Smooth muscle cell (in vitro differentiated cells): ENCODE data around the gene OR2A12. TPM values are rescaled to one million over a fixed set of nuclear protein-coding genes. Genes with fewer than 3 reads are reported as not detected.

ENCODE experiments used
- DNase-seq: peaks from one replicate; lab custom pipeline; 2025; ENCODE audit not compliant: unreplicated experiment; lab: John Stamatoyannopoulos, UW
- H2AFZ ChIP-seq: fragments of 200-600 bp; sonication (generic); 2 replicates; pipeline ENCODE4 v1.6.0; 2016; ENCODE audit warnings: antibody characterized with exemption, low read depth, mild to moderate bottlenecking
- H3F3A ChIP-seq: fragments of 200-600 bp; sonication (generic); 2 replicates; pipeline ENCODE4 v1.6.0; 2017; ENCODE audit warnings: antibody characterized with exemption, low read depth
- H3K27ac ChIP-seq: fragments of 200-600 bp; sonication (generic); 2 replicates; pipeline ENCODE4 v1.5.1; 2016; ENCODE audit warnings: low read depth, mild to moderate bottlenecking
- H3K27me3 ChIP-seq: fragments of 200-600 bp; sonication (generic); 2 replicates; pipeline ENCODE4 v1.6.1; 2016; ENCODE audit warnings: low read depth, mild to moderate bottlenecking
- H3K36me3 ChIP-seq: fragments of 200-600 bp; sonication (generic); 2 replicates; pipeline ENCODE4 v1.5.1; 2016; ENCODE audit warnings: low read depth
- H3K4me1 ChIP-seq: fragments of 200-600 bp; sonication (generic); 2 replicates; pipeline ENCODE4 v1.5.1; 2016; ENCODE audit warnings: low read depth
- H3K4me2 ChIP-seq: fragments of 200-600 bp; sonication (generic); 2 replicates; pipeline ENCODE4 v1.6.0; 2016; ENCODE audit warnings: mild to moderate bottlenecking
- H3K4me3 ChIP-seq: fragments of 200-600 bp; sonication (generic); 2 replicates; pipeline ENCODE4 v1.5.1; 2016; ENCODE audit warnings: mild to moderate bottlenecking
- H3K79me2 ChIP-seq: fragments of 200-600 bp; sonication (generic); 2 replicates; pipeline ENCODE4 v1.6.0; 2016; ENCODE audit warnings: low read depth, mild to moderate bottlenecking
- H3K9ac ChIP-seq: fragments of 200-600 bp; sonication (generic); 2 replicates; pipeline ENCODE4 v1.6.0; 2016; ENCODE audit warnings: low read depth
- H3K9me3 ChIP-seq: fragments of 200-600 bp; sonication (generic); replicated peaks from 2 replicates; pipeline ENCODE4 v1.5.1; 2016; ENCODE audit warnings: low read depth
- H4K20me1 ChIP-seq: fragments of 200-600 bp; sonication (generic); 2 replicates; pipeline ENCODE4 v1.6.0; 2016; ENCODE audit warnings: low read depth
- whole genome bisulfite sequencing: methylation state at CpG from one replicate; pipeline ENCODE4 v1.1.7; 2016; ENCODE audit warnings: low lambda C conversion rate; 5-methylcytosine and 5-hydroxymethylcytosine counted together
- polyA plus RNA-seq: library from polyadenylated mRNA; unstranded; fragments of >200 nt; fragmentation: Nextera tagmentation; extraction: Ambion mirVana; gene quantifications from 2 replicates; pipeline ENCODE4 v1.2.1, GENCODE V29; 2016
- total RNA-seq: library from RNA; depleted of rRNA; stranded (reverse); fragments of >200 nt; gene quantifications from 2 replicates; pipeline ENCODE4 v1.2.3, GENCODE V29; 2014
- TF ChIP-seq, protein P1 (sequence below): fragments of 200-600 bp; sonication (generic); IDR thresholded peaks from 2 replicates; pipeline ENCODE4 v1.5.1; 2017; ENCODE audit warnings: borderline replicate concordance, mild to moderate bottlenecking, antibody characterized with exemption; ENCODE audit not compliant: insufficient read depth, poor library complexity, severe bottlenecking

Gene OR2A12
- total and polyA plus RNA-seq, 2 experiments from 2014 or later, result not detected

DNA sequence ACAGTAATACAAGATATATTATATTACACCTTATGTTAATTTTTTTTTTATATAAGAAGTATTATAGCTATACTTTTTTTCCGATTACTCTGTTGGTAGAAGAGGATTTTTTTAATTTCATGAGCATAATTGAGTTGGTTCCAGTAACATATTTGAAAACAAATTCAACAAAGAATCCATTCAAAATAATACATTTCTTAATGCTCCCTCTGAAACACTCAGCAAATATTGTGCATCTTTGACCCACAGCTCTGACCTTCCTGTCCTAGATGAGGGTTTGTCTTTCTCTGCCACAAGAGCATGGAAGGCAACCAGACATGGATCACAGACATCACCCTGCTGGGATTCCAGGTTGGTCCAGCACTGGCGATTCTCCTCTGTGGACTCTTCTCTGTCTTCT, 23.2 kb downstream of the OR2A12 start, which contains the start of gene OR2A2:
Gene OR2A2 (plus strand): TSS at position 301 of the 400 bp plus-strand sequence. CDS start 0 bp downstream, at position 301.
- H3K36me3 ChIP-seq, result no peaks in the 10 kb centered on the region
- WGBS, result 92% methylated on average over 2 of the region's 2 CpGs
- H4K20me1 ChIP-seq, result no peaks in the 10 kb centered on the region
- no peaks in the 10 kb centered on the region for H3K79me2 ChIP-seq
- H3K4me3 ChIP-seq, result no peak within 1 kb of the TSS
- no peaks in the 10 kb centered on the region for H3F3A ChIP-seq
- H3K4me2 ChIP-seq, result no peak within 1 kb of the TSS
- peaks cover 5% of the 10 kb centered on the region for H3K27me3 ChIP-seq
- H3K9ac ChIP-seq, result no peak within 1 kb of the TSS
- no peak within 1 kb of the TSS for H2AFZ ChIP-seq
- H3K27ac ChIP-seq, result no peak within 1 kb of the TSS
- TF ChIP-seq, protein P1, sequence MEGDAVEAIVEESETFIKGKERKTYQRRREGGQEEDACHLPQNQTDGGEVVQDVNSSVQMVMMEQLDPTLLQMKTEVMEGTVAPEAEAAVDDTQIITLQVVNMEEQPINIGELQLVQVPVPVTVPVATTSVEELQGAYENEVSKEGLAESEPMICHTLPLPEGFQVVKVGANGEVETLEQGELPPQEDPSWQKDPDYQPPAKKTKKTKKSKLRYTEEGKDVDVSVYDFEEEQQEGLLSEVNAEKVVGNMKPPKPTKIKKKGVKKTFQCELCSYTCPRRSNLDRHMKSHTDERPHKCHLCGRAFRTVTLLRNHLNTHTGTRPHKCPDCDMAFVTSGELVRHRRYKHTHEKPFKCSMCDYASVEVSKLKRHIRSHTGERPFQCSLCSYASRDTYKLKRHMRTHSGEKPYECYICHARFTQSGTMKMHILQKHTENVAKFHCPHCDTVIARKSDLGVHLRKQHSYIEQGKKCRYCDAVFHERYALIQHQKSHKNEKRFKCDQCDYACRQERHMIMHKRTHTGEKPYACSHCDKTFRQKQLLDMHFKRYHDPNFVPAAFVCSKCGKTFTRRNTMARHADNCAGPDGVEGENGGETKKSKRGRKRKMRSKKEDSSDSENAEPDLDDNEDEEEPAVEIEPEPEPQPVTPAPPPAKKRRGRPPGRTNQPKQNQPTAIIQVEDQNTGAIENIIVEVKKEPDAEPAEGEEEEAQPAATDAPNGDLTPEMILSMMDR, result no peak
- no peak for DNase-seq
- H3K4me1 ChIP-seq, result no peaks in the 10 kb centered on the region
- H3K9me3 ChIP-seq, result no peaks in the 10 kb centered on the region

DNA sequence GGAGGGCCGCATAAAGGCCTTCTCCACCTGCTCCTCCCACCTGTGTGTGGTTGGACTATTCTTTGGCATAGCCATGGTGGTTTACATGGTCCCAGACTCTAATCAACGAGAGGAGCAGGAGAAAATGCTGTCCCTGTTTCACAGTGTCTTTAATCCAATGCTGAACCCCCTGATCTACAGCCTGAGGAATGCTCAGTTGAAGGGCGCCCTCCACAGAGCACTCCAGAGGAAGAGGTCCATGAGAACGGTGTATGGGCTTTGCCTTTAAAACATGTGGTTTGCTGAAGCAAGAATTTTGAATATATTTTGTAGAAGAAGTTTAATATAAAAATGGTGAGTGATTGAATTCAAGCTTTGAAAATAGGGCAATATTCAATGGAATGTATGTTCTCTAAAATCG, 24.2 kb downstream of the OR2A12 start:
- TF ChIP-seq, protein P1, result no peak
- DNase-seq, result no peak
- Histone ChIP-seq H3K9me3 (no peaks in the 10 kb centered on the region), H4K20me1 (no peaks in the 10 kb centered on the region), H3K4me2 (no peak overlapping the region), H3K4me3 (no peak overlapping the region), H3K4me1 (no peaks in the 10 kb centered on the region), H3K27ac (no peak overlapping the region), H3K79me2 (no peaks in the 10 kb centered on the region), H3K27me3 (peaks cover 5% of the 10 kb centered on the region), H3K36me3 (no peaks in the 10 kb centered on the region), H2AFZ (no peak overlapping the region), H3F3A (no peaks in the 10 kb centered on the region), H3K9ac (no peak overlapping the region)
- WGBS, result 89% methylated on average over 5 of the region's 5 CpGs

DNA sequence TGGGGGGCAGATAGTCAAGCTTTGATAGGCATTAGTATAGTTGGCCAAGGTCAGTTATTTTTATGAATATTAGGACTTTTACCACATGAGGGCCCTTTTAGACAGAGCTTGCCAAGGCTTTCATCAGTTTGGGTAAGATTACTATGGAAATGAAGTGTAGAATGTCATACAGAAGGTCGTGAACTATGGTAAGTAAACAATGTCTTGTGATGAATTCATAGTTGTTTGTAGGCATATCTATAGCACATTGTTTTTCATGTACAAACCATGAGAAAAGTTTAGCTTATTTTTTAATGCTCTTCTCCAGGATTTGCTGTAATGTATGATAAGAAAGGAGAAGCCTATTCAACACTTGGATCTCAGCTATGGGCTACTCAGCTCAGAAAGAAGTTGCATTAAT, 27.6 kb downstream of the OR2A12 start:
- Histone ChIP-seq H3K9me3 (no peaks in the 10 kb centered on the region), H4K20me1 (no peaks in the 10 kb centered on the region), H3K27ac (no peak overlapping the region), H3K4me3 (no peak overlapping the region), H3F3A (no peaks in the 10 kb centered on the region), H3K4me1 (no peaks in the 10 kb centered on the region), H3K79me2 (no peaks in the 10 kb centered on the region), H3K9ac (no peak overlapping the region), H3K27me3 (peaks cover 7% of the 10 kb centered on the region), H2AFZ (no peak overlapping the region), H3K4me2 (no peak overlapping the region), H3K36me3 (no peaks in the 10 kb centered on the region)
- WGBS, result 59% methylated on average over 1 of the region's 1 CpG
- DNase-seq, result no peak
- TF ChIP-seq, protein P1, result no peak

DNA sequence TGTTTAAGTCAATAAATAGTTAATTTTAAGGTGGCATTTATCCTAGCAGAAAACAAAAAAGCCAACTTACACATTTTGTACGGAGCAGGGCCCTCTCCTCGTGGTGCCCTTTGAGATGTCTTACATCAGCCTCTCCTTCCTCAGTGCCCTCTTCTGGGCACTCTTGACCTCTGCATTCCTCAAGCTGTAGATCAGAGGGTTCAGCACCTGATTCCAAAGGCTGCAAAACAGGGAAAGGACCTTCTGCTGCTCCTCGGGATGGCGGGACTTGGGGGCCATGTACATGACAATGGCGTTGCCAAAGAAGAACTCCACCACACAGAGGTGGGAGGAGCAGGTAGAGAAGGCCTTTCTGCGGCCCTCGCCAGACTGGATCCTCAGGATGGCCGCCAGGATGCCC, 32.3 kb downstream of the OR2A12 start:
- no peak overlapping the region for H3K4me3 ChIP-seq
- TF ChIP-seq, protein P1, result no peak
- no peaks in the 10 kb centered on the region for H4K20me1 ChIP-seq
- no peak overlapping the region for H3K4me2 ChIP-seq
- H3K27ac ChIP-seq, result no peak overlapping the region
- H3F3A ChIP-seq, result no peaks in the 10 kb centered on the region
- 84% methylated on average over 8 of the region's 8 CpGs for WGBS
- peaks cover 7% of the 10 kb centered on the region for H3K27me3 ChIP-seq
- H3K4me1 ChIP-seq, result no peaks in the 10 kb centered on the region
- H3K9me3 ChIP-seq, result no peaks in the 10 kb centered on the region
- no peaks in the 10 kb centered on the region for H3K79me2 ChIP-seq
- DNase-seq, result no peak
- H3K9ac ChIP-seq, result no peak overlapping the region
- no peak overlapping the region for H2AFZ ChIP-seq
- no peaks in the 10 kb centered on the region for H3K36me3 ChIP-seq
